ENCODE data around the gene LRRTM2.
"Not testable (repeated sequence)": the region's sequence is repeated elsewhere in the genome, so short reads cannot be mapped to it uniquely, and the experiment has no call there.

Gene LRRTM2

GRCh38 chr5:138840103-138840502 lies 35.0 kb downstream of the LRRTM2 start:
- DNase-seq (ENCODE audit: low read depth in 3 of 3) = no peak

- no peak for DNase-seq (ENCODE audit: low read depth in 3 of 3)
Measured at GRCh38 chr5:138837160-138837559, 38.0 kb downstream of the LRRTM2 start.

- not testable (repeated sequence) for DNase-seq (ENCODE audit: low read depth in 3 of 3)
Measured at GRCh38 chr5:138834853-138835252, 40.3 kb downstream of the LRRTM2 start.

GRCh38 chr5:138833726-138834480 lies 41.2 kb downstream of the LRRTM2 start:
- DNase-seq (ENCODE audit: low read depth in 3 of 3) = no peak

GRCh38 chr5:138833080-138833479 lies 42.1 kb downstream of the LRRTM2 start:
- no peak for DNase-seq (ENCODE audit: low read depth in 3 of 3)

GRCh38 chr5:138832218-138832617 lies 42.9 kb downstream of the LRRTM2 start:
- no peak for DNase-seq (ENCODE audit: low read depth in 3 of 3)

DNA sequence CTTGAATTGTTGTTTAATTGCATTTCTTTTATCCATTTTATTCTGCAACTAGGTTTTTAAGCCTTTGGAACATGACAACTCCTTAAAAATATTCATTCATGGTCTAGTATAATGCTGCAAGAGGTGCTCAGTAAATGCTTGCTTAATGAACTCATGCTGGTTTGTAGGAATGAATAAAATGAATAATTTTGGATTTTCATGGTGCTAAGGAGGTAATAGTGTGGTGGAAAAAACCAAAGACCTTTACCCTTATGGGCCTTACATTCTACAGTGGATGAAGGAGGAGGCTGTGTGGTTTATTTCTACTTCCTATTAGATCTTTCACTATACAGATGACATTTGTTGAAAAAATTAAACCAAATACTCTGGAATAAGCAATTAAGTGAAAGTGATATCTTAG lies 43.4 kb downstream of the LRRTM2 start:
- no peak for DNase-seq (ENCODE audit: low read depth in 3 of 3)

- DNase-seq (ENCODE audit: low read depth in 3 of 3) = no peak
Measured at GRCh38 chr5:138829341-138829740, 45.8 kb downstream of the LRRTM2 start.

DNA sequence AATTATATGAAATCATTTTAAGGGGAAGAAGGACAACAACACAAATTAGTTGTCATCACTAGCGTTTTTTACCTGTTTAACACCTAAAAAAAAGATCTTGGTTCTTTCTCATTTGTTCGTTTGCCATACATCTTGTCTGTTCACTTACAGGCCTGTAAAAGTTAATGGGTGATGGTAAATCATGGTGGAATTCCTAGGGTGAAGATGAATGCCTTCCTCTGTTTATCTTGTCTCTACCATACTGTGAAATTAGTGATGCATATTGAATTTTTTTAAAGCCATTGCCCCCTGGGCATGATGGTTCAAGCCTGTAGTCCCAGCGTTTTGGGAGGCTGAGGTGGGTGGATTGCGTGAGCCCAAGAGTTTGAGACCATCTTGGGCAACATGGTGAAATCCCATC lies 46.6 kb downstream of the LRRTM2 start:
- DNase-seq (ENCODE audit: low read depth in 3 of 3) = no peak

DNA sequence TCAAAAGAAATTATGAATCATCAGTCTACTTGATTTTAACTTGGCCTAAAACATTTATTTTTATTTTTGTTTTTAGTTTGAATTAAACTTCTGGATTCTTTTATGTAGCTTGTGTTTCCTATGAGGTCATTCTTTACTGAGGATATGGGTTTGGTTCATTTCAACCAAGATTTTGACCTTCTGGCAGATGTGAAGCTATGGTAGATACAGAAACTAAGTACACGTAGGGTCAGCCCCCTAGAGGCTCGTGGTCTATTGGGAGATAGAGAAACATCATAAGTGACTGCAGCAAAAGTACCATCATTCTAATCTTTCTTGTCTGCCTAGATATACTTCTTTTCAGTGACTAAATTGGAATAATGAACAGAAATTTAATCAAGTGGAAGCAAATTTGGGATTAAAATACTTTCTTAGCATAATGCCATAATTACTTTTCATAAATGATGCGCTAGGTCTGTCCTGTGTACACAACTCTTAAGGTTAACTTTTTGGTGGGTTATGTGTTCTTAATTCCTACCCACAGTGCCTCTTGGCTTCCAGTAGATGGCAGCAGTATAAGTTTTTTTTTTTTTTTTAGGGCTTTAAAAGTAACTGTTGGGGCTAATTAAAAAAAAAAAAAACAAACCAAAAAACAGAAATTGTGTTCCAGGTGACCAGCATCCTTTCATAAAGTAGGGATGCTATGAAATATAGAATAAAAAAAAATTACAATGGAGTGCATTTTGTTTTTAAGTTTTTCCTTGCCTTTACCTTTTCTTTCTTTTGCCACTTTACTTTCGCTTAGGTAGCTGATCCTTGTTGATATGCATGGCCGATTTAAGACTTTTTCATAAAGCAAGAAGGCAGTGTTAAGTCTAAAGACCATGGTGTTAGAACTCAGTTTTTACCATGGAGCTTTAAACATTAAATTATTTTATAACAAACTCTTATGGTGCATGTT lies 49.9 kb downstream of the LRRTM2 start:
- DNase-seq (ENCODE audit: low read depth in 3 of 3) = no peak

DNA sequence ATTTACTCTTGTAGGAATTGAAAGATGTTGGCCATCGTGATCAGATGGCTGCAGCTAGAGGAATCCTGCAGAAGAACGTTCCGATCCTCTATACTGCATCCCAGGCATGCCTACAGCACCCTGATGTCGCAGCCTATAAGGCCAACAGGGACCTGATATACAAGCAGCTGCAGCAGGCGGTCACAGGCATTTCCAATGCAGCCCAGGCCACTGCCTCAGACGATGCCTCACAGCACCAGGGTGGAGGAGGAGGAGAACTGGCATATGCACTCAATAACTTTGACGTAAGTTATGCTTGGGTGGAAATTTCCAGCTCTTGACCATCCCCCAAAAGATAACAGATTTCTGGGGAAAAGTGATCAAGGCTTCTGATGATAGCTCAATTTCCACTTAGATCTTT lies 50.6 kb downstream of the LRRTM2 start:
- no peak for DNase-seq (ENCODE audit: low read depth in 3 of 3)

GRCh38 chr5:138820695-138821094 lies 54.4 kb downstream of the LRRTM2 start:
- DNase-seq (ENCODE audit: low read depth in 3 of 3) = no peak

GRCh38 chr5:138819081-138819480 lies 56.1 kb downstream of the LRRTM2 start:
- DNase-seq (ENCODE audit: low read depth in 3 of 3) = no peak

All from stimulated activated CD4-positive, alpha-beta T cell treated with anti-CD3 and anti-CD28 coated beads, TNF-alpha, amount 100 ng/mL, for 48 hours (primary cell).